Esophagus muscularis mucosa (tissue), 4 donors: ENCODE measurements around the gene LRRTM4. TPM values are rescaled to one million over a fixed set of nuclear protein-coding genes. Genes with fewer than 3 reads are reported as not detected.

Experiments used
- DNase-seq: peaks from one replicate; pipeline ENCODE4 v3.0.0-alpha.2; 2017; ENCODE audit errors: extremely low spot score
- H3K27ac ChIP-seq, 4 donors: fragments of 200-600 bp; sonication (generic); replicated peaks in 1 of 4; 1 replicate in 3 of 4; 2 replicates in 1 of 4; pipeline ENCODE4 v1.5.1; 2016 to 2019; ENCODE audit warnings: mild to moderate bottlenecking in 1 of 4
- H3K27me3 ChIP-seq, 4 donors: fragments of 200-600 bp; sonication (generic); one replicate each; pipeline versions ENCODE4 v1.5.1 to v1.6.0; 2016 to 2019
- H3K36me3 ChIP-seq, 4 donors: fragments of 200-600 bp; sonication (generic); one replicate each; pipeline ENCODE4 v1.5.1; 2016 to 2019
- H3K4me1 ChIP-seq, 4 donors: fragments of 200-600 bp; sonication (generic); one replicate each; pipeline ENCODE4 v1.5.1; 2016 to 2019
- H3K4me3 ChIP-seq, 4 donors: fragments of 200-600 bp; sonication (generic); 1 replicate in 2 of 4; 2 replicates in 2 of 4; pipeline ENCODE4 v1.5.1; 2016 to 2019; ENCODE audit warnings: mild to moderate bottlenecking in 4 of 4, moderate library complexity in 1 of 4
- H3K9me3 ChIP-seq, 4 donors: fragments of 200-600 bp; sonication (generic); 1 replicate in 3 of 4; 2 replicates in 1 of 4; pipeline ENCODE4 v1.5.1; 2016 to 2019
- CTCF ChIP-seq, 3 experiments: fragments of 200-600 bp in 2 of 3; fragments of 450-650 bp in 1 of 3; sonication (generic) in 2 of 3; IDR thresholded peaks; one replicate each; pipeline ENCODE4 v1.5.1; 2017 to 2019; ENCODE audit warnings: antibody characterized with exemption in 3 of 3, mild to moderate bottlenecking in 2 of 3, moderate library complexity in 1 of 3
- EP300 ChIP-seq: sonication (generic); formaldehyde crosslinking; IDR thresholded peaks from one replicate; pipeline ENCODE4 v1.6.1; 2017; ENCODE audit warnings: antibody characterized with exemption
- POLR2A ChIP-seq: fragments of 450-650 bp; IDR thresholded peaks from one replicate; pipeline ENCODE4 v1.6.1; 2017; ENCODE audit warnings: antibody characterized with exemption, moderate library complexity, mild to moderate bottlenecking, low read depth
- POLR2AphosphoS5 ChIP-seq, 2 donors: sonication (generic); formaldehyde crosslinking; IDR thresholded peaks; one replicate each; pipeline ENCODE4 v1.6.1; 2017; ENCODE audit warnings: antibody characterized with exemption in 2 of 2
- WGBS: methylation state at CpG from one replicate; pipeline ENCODE4 v1.1.5; 2018; 5-methylcytosine and 5-hydroxymethylcytosine counted together
- intact Hi-C: fragments of 100-400 bp; cut with DNase I; formaldehyde crosslinking; loops from one replicate; pipeline ENCODE4 v1.15.1; 2023
- total RNA-seq, 4 donors: library from RNA; depleted of rRNA; stranded (reverse); fragments of >200 nt; gene quantifications; one replicate each; pipeline versions ENCODE4 v1.1.0 to v1.2.1, GENCODE V29; 2016

Gene LRRTM4
- total RNA-seq, 4 donors from 2014 or later: 0.17 to 0.97 (median 0.41) TPM

- H3K27me3 ChIP-seq: no peaks in the 10 kb centered on the region
- H3K4me3 ChIP-seq: no peak overlapping the region
- no peak for DNase-seq
- H3K27ac ChIP-seq: no peak overlapping the region
- TF ChIP-seq POLR2A: no peak
- TF ChIP-seq EP300: no peak
- no peak for TF ChIP-seq POLR2AphosphoS5 (IDR thresholded peaks at IDR 0.05)
- TF ChIP-seq CTCF (IDR thresholded peaks at IDR 0.05): no peak
- intact Hi-C loops: no loop called here
- H3K4me1 ChIP-seq: no peaks in the 10 kb centered on the region
- H3K36me3 ChIP-seq: no peaks in the 10 kb centered on the region
- H3K9me3 ChIP-seq: no peaks in the 10 kb centered on the region
Measured at GRCh38 chr2:77372636-77373035, 149.5 kb downstream of the LRRTM4 start.

GRCh38 chr2:77370511-77370910, 151.7 kb downstream of the LRRTM4 start:
- H3K27me3 ChIP-seq: no peaks in the 10 kb centered on the region
- no peaks in the 10 kb centered on the region for H3K36me3 ChIP-seq
- no peak overlapping the region for H3K4me3 ChIP-seq
- TF ChIP-seq CTCF (IDR thresholded peaks at IDR 0.05) (no peak), POLR2AphosphoS5 (IDR thresholded peaks at IDR 0.05) (no peak)
- no peak overlapping the region for H3K27ac ChIP-seq
- no peaks in the 10 kb centered on the region for H3K4me1 ChIP-seq
- intact Hi-C loops: no loop called here
- H3K9me3 ChIP-seq: no peaks in the 10 kb centered on the region
- 35% methylated on average over 3 of the region's 3 CpGs for whole genome bisulfite sequencing
- no peak for DNase-seq

- TF ChIP-seq POLR2A (no peak), CTCF (IDR thresholded peaks at IDR 0.05) (no peak), EP300 (no peak), POLR2AphosphoS5 (IDR thresholded peaks at IDR 0.05) (no peak)
- Histone ChIP-seq H3K4me3 (no peak overlapping the region), H3K4me1 (no peaks in the 10 kb centered on the region), H3K27me3 (no peaks in the 10 kb centered on the region), H3K9me3 (no peaks in the 10 kb centered on the region), H3K27ac (no peak overlapping the region), H3K36me3 (no peaks in the 10 kb centered on the region)
- intact Hi-C loops: no loop called here
- WGBS: 74% methylated on average over 5 of the region's 5 CpGs
- no peak for DNase-seq
Measured at GRCh38 chr2:77363277-77363676, 158.9 kb downstream of the LRRTM4 start.

DNA sequence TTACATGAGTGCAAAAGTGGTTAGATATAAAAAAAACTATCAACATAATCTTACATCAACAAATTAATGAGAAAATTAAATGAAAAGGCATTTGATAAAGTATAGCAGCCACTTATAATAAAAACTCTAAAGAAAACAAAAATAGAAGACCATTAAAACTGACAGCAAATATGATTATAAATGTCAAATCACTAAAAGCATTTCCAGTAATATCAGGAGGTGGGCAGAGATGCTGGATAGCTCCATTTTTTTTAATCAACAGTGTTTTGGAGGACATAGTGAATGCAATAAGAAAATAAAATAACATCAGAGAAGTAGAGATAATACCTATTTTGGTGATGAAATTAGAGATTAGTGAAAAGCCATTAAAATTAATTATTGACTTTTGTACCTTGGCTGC, 173.4 kb downstream of the LRRTM4 start:
- no peak for TF ChIP-seq CTCF (IDR thresholded peaks at IDR 0.05)
- no peak for TF ChIP-seq EP300
- TF ChIP-seq POLR2AphosphoS5 (IDR thresholded peaks at IDR 0.05): no peak
- TF ChIP-seq POLR2A: no peak
- intact Hi-C loops: no loop called here

GRCh38 chr2:77336013-77336412, 186.2 kb downstream of the LRRTM4 start:
- no peaks in the 10 kb centered on the region for H3K36me3 ChIP-seq
- H3K4me3 ChIP-seq: no peak overlapping the region
- TF ChIP-seq POLR2AphosphoS5 (IDR thresholded peaks at IDR 0.05) (no peak), CTCF (IDR thresholded peaks at IDR 0.05) (no peak), EP300 (no peak), POLR2A (no peak)
- intact Hi-C loops: no loop called here
- DNase-seq: no peak
- no peaks in the 10 kb centered on the region for H3K27me3 ChIP-seq
- H3K27ac ChIP-seq: no peak overlapping the region
- no peaks in the 10 kb centered on the region for H3K4me1 ChIP-seq
- peaks cover 0 to 18% (median 4%) of the 10 kb centered on the region in 4 donors for H3K9me3 ChIP-seq

More for the DNA sequence above, 173.4 kb downstream of the LRRTM4 start:
- no peak overlapping the region for H3K4me3 ChIP-seq
- no peaks in the 10 kb centered on the region for H3K36me3 ChIP-seq
- no peak overlapping the region for H3K27ac ChIP-seq
- no peak for DNase-seq
- H3K9me3 ChIP-seq: no peaks in the 10 kb centered on the region
- H3K27me3 ChIP-seq: no peaks in the 10 kb centered on the region
- H3K4me1 ChIP-seq: no peaks in the 10 kb centered on the region
